NT2/D1 (cell line): ENCODE measurements around the gene ULK1.

ENCODE experiments used
- YY1 ChIP-seq: IDR thresholded peaks from 2 replicates; pipeline ENCODE4 v1.6.1; 2011; ENCODE audit not compliant: insufficient read length, insufficient read depth
- ZNF274 ChIP-seq: IDR thresholded peaks from 2 replicates; pipeline ENCODE4 v1.6.1; 2011; ENCODE audit warnings: mild to moderate bottlenecking, low read depth, low read length

DNA sequence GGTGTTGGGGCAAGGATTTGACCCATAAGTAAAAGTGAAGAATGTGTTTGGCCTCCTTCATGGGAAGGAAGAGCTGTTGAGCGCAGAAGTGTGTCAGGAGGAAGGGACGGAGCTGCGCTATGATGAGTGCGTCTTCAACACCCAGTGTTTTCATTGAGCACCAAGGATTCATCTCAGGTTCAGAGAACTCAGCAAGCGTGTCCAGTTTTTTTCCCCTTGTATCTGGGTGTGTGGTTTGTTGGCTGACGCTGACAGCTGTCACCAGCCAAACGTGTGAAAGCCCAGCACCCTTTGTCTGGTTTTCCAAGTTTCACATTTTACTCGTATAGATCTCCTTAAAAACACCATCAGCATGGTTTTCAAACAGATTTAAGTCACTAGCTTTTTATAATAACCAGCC lies 67.6 kb downstream of the ULK1 start:
- TF ChIP-seq ZNF274 = no peak
- no peak for TF ChIP-seq YY1
